ENCODE results near the gene LCK. TPM values are rescaled to one million over a fixed set of nuclear protein-coding genes. Genes with fewer than 3 reads are reported as not detected.
A peak's percentile ranks its signal among the peaks of the same experiment; 100 is the strongest.

The LCK gene
- total and polyA plus RNA-seq, 9 of the 15 experiments (the other 6 are each of a cell fraction or from before 2014, with no cell fraction given), result 0.04 to 0.47 (median 0.13) TPM; not detected in 6

DNA sequence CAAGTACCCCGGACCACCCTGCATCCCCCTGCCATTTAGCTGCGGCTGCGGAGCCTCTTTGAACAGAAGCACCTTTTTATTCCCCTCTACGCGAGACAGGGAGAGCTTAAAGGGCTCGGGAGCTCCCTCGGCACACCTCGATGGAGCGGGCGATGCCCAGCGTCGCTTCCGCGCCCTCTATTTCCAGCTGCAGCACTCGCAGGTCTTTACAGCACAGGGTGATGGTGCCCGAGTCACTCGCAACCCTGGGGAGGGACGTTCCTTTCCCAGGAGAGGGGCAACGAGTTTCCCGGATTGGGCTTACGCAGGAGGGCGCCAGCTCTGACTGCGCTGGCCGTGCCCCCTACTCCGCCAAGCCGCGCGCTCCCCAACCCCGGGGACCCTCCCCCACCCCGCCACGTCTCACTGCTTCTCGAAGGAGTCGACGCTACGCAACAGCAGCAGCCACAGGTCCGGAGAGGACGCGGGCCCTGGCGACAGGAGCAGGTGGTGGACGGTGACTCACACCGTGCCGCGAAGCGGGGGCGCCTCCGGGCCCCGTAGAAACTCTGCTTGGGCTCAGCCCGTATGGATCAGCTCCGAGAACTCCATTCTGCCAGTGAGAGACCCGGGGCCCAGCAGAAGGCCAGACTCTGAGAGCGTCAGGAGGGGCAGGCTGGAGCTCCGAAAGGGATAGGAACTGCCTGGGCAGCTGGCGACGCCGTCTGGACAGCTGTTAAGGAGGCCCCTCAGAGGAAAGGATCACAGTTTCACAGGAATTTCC is 9.9 kb upstream of the LCK start (continued):
- TF ChIP-seq, protein P1, sequence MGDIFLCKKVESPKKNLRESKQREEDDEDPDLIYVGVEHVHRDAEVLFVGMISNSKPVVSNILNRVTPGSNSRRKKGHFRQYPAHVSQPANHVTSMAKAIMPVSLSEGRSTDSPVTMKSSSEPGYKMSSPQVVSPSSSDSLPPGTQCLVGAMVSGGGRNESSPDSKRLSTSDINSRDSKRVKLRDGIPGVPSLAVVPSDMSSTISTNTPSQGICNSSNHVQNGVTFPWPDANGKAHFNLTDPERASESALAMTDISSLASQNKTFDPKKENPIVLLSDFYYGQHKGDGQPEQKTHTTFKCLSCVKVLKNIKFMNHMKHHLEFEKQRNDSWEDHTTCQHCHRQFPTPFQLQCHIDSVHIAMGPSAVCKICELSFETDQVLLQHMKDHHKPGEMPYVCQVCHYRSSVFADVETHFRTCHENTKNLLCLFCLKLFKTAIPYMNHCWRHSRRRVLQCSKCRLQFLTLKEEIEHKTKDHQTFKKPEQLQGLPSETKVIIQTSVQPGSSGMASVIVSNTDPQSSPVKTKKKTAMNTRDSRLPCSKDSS (IDR thresholded peaks at IDR 0.05; ENCODE audit: low read depth, partially characterized antibody), result no peak
- TF ChIP-seq SMARCA5 (IDR thresholded peaks at IDR 0.05) (no peak), ZNF347 (CRISPR knock-in tag; IDR thresholded peaks at IDR 0.05; ENCODE audit: low read depth) (no peak), CHD2 (IDR thresholded peaks at IDR 0.05; ENCODE audit: low read depth, low read length) (no peak), SAFB2 (IDR thresholded peaks at IDR 0.05; ENCODE audit: borderline replicate concordance, low read depth, low read length, severe bottlenecking) (no peak), ZFX (CRISPR knock-in tag; IDR thresholded peaks at IDR 0.05) (peak; percentile 69), KDM4B (IDR thresholded peaks at IDR 0.05; ENCODE audit: borderline replicate concordance in 2 of 2, low read depth in 1 of 2) (no peak), CC2D1A (IDR thresholded peaks at IDR 0.05) (no peak), MED1 (CRISPR knock-in tag; IDR thresholded peaks at IDR 0.05; ENCODE audit: borderline replicate concordance) (no peak), U2AF1 (optimal IDR thresholded peaks at IDR 0.05; ENCODE audit: low read depth, low read length) (no peak), ZNF124 (CRISPR knock-in tag; IDR thresholded peaks at IDR 0.05) (peak; percentile 73; the same call in 1 of the 2 replicates), ETV1 (tag; conservative IDR thresholded peaks at IDR 0.05; ENCODE audit: low read depth) (no peak), HDGF (IDR thresholded peaks at IDR 0.05) (no peak), KDM2B (CRISPR knock-in tag; IDR thresholded peaks at IDR 0.05) (no peak)
- TF ChIP-seq, protein P2, sequence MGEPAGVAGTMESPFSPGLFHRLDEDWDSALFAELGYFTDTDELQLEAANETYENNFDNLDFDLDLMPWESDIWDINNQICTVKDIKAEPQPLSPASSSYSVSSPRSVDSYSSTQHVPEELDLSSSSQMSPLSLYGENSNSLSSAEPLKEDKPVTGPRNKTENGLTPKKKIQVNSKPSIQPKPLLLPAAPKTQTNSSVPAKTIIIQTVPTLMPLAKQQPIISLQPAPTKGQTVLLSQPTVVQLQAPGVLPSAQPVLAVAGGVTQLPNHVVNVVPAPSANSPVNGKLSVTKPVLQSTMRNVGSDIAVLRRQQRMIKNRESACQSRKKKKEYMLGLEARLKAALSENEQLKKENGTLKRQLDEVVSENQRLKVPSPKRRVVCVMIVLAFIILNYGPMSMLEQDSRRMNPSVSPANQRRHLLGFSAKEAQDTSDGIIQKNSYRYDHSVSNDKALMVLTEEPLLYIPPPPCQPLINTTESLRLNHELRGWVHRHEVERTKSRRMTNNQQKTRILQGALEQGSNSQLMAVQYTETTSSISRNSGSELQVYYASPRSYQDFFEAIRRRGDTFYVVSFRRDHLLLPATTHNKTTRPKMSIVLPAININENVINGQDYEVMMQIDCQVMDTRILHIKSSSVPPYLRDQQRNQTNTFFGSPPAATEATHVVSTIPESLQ (CRISPR knock-in tag; IDR thresholded peaks at IDR 0.05), result peak; percentile 31; the same call in 1 of the 2 replicates
- TF ChIP-seq, protein P3, sequence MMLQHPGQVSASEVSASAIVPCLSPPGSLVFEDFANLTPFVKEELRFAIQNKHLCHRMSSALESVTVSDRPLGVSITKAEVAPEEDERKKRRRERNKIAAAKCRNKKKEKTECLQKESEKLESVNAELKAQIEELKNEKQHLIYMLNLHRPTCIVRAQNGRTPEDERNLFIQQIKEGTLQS (IDR thresholded peaks at IDR 0.05), result peak; percentile 89
- TF ChIP-seq, protein P3 (CRISPR knock-in tag; conservative IDR thresholded peaks at IDR 0.05), result no peak
- TF ChIP-seq, protein P4, sequence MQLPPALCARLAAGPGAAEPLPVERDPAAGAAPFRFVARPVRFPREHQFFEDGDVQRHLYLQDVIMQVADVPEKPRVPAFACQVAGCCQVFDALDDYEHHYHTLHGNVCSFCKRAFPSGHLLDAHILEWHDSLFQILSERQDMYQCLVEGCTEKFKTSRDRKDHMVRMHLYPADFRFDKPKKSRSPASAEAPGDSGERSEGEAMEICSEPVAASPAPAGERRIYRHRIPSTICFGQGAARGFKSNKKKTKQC (CRISPR knock-in tag; IDR thresholded peaks at IDR 0.05), result no peak
- TF ChIP-seq, protein P5, sequence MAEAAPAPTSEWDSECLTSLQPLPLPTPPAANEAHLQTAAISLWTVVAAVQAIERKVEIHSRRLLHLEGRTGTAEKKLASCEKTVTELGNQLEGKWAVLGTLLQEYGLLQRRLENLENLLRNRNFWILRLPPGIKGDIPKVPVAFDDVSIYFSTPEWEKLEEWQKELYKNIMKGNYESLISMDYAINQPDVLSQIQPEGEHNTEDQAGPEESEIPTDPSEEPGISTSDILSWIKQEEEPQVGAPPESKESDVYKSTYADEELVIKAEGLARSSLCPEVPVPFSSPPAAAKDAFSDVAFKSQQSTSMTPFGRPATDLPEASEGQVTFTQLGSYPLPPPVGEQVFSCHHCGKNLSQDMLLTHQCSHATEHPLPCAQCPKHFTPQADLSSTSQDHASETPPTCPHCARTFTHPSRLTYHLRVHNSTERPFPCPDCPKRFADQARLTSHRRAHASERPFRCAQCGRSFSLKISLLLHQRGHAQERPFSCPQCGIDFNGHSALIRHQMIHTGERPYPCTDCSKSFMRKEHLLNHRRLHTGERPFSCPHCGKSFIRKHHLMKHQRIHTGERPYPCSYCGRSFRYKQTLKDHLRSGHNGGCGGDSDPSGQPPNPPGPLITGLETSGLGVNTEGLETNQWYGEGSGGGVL (CRISPR knock-in tag; IDR thresholded peaks at IDR 0.05), result no peak
- TF ChIP-seq, protein P6, sequence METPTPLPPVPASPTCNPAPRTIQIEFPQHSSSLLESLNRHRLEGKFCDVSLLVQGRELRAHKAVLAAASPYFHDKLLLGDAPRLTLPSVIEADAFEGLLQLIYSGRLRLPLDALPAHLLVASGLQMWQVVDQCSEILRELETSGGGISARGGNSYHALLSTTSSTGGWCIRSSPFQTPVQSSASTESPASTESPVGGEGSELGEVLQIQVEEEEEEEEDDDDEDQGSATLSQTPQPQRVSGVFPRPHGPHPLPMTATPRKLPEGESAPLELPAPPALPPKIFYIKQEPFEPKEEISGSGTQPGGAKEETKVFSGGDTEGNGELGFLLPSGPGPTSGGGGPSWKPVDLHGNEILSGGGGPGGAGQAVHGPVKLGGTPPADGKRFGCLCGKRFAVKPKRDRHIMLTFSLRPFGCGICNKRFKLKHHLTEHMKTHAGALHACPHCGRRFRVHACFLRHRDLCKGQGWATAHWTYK (CRISPR knock-in tag; IDR thresholded peaks at IDR 0.05), result no peak

Measured in K562 (cell line).